ENCODE results near the gene THSD7B. TPM values are rescaled to one million over a fixed set of nuclear protein-coding genes. Genes with fewer than 3 reads are reported as not detected.

THSD7B gene
- total and polyA plus RNA-seq, 2 experiments from 2014 or later, result 0.86 to 3.8 TPM

DNA sequence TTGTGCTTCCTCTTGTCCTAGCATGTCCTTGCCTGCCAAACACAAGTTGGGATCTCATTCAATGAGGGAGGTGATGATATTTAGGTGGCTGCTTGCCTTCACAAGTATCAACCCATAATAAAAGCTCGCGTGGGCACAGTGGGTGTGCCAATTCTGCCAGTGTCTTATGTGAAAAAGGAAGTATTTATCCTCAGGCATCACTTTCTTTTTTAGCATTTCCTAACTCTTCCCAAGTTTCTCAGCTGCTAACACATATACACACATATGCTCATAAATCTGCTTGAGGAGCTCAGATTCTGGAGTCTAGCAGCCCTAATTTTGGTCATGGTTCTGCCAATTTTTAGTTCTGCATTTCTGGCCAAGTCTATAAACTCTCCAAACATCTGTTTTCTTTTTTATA lies 879.4 kb downstream of the THSD7B start:
- TF ChIP-seq EZH2 (IDR thresholded peaks at IDR 0.05; ENCODE audit: low read depth, unreplicated experiment) (no peak), CREB1 (CRISPR knock-in tag; IDR thresholded peaks at IDR 0.05; ENCODE audit: low read depth) (no peak), ZNF114 (CRISPR knock-in tag; IDR thresholded peaks at IDR 0.05) (no peak), JUNB (IDR thresholded peaks at IDR 0.05; ENCODE audit: unreplicated experiment) (no peak), STAT1 (IDR thresholded peaks at IDR 0.05; ENCODE audit: unreplicated experiment) (no peak), POLR2AphosphoS5 (IDR thresholded peaks at IDR 0.05; ENCODE audit: low read depth) (no peak), ZNF331 (CRISPR knock-in tag; IDR thresholded peaks at IDR 0.05; ENCODE audit: low read depth) (no peak), NANOG (IDR thresholded peaks at IDR 0.05; ENCODE audit: borderline replicate concordance) (no peak), EZH2phosphoT487 (IDR thresholded peaks at IDR 0.05; ENCODE audit: unreplicated experiment) (no peak)
- TF ChIP-seq, protein P1, sequence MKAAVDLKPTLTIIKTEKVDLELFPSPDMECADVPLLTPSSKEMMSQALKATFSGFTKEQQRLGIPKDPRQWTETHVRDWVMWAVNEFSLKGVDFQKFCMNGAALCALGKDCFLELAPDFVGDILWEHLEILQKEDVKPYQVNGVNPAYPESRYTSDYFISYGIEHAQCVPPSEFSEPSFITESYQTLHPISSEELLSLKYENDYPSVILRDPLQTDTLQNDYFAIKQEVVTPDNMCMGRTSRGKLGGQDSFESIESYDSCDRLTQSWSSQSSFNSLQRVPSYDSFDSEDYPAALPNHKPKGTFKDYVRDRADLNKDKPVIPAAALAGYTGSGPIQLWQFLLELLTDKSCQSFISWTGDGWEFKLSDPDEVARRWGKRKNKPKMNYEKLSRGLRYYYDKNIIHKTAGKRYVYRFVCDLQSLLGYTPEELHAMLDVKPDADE (IDR thresholded peaks at IDR 0.05), result no peak
- TF ChIP-seq, protein P2, sequence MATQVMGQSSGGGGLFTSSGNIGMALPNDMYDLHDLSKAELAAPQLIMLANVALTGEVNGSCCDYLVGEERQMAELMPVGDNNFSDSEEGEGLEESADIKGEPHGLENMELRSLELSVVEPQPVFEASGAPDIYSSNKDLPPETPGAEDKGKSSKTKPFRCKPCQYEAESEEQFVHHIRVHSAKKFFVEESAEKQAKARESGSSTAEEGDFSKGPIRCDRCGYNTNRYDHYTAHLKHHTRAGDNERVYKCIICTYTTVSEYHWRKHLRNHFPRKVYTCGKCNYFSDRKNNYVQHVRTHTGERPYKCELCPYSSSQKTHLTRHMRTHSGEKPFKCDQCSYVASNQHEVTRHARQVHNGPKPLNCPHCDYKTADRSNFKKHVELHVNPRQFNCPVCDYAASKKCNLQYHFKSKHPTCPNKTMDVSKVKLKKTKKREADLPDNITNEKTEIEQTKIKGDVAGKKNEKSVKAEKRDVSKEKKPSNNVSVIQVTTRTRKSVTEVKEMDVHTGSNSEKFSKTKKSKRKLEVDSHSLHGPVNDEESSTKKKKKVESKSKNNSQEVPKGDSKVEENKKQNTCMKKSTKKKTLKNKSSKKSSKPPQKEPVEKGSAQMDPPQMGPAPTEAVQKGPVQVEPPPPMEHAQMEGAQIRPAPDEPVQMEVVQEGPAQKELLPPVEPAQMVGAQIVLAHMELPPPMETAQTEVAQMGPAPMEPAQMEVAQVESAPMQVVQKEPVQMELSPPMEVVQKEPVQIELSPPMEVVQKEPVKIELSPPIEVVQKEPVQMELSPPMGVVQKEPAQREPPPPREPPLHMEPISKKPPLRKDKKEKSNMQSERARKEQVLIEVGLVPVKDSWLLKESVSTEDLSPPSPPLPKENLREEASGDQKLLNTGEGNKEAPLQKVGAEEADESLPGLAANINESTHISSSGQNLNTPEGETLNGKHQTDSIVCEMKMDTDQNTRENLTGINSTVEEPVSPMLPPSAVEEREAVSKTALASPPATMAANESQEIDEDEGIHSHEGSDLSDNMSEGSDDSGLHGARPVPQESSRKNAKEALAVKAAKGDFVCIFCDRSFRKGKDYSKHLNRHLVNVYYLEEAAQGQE (IDR thresholded peaks at IDR 0.05; ENCODE audit: unreplicated experiment), result no peak
- TF ChIP-seq, protein P3, sequence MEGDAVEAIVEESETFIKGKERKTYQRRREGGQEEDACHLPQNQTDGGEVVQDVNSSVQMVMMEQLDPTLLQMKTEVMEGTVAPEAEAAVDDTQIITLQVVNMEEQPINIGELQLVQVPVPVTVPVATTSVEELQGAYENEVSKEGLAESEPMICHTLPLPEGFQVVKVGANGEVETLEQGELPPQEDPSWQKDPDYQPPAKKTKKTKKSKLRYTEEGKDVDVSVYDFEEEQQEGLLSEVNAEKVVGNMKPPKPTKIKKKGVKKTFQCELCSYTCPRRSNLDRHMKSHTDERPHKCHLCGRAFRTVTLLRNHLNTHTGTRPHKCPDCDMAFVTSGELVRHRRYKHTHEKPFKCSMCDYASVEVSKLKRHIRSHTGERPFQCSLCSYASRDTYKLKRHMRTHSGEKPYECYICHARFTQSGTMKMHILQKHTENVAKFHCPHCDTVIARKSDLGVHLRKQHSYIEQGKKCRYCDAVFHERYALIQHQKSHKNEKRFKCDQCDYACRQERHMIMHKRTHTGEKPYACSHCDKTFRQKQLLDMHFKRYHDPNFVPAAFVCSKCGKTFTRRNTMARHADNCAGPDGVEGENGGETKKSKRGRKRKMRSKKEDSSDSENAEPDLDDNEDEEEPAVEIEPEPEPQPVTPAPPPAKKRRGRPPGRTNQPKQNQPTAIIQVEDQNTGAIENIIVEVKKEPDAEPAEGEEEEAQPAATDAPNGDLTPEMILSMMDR (conservative IDR thresholded peaks at IDR 0.05; ENCODE audit: low read depth in 2 of 2), result no peak
- TF ChIP-seq, protein P4, sequence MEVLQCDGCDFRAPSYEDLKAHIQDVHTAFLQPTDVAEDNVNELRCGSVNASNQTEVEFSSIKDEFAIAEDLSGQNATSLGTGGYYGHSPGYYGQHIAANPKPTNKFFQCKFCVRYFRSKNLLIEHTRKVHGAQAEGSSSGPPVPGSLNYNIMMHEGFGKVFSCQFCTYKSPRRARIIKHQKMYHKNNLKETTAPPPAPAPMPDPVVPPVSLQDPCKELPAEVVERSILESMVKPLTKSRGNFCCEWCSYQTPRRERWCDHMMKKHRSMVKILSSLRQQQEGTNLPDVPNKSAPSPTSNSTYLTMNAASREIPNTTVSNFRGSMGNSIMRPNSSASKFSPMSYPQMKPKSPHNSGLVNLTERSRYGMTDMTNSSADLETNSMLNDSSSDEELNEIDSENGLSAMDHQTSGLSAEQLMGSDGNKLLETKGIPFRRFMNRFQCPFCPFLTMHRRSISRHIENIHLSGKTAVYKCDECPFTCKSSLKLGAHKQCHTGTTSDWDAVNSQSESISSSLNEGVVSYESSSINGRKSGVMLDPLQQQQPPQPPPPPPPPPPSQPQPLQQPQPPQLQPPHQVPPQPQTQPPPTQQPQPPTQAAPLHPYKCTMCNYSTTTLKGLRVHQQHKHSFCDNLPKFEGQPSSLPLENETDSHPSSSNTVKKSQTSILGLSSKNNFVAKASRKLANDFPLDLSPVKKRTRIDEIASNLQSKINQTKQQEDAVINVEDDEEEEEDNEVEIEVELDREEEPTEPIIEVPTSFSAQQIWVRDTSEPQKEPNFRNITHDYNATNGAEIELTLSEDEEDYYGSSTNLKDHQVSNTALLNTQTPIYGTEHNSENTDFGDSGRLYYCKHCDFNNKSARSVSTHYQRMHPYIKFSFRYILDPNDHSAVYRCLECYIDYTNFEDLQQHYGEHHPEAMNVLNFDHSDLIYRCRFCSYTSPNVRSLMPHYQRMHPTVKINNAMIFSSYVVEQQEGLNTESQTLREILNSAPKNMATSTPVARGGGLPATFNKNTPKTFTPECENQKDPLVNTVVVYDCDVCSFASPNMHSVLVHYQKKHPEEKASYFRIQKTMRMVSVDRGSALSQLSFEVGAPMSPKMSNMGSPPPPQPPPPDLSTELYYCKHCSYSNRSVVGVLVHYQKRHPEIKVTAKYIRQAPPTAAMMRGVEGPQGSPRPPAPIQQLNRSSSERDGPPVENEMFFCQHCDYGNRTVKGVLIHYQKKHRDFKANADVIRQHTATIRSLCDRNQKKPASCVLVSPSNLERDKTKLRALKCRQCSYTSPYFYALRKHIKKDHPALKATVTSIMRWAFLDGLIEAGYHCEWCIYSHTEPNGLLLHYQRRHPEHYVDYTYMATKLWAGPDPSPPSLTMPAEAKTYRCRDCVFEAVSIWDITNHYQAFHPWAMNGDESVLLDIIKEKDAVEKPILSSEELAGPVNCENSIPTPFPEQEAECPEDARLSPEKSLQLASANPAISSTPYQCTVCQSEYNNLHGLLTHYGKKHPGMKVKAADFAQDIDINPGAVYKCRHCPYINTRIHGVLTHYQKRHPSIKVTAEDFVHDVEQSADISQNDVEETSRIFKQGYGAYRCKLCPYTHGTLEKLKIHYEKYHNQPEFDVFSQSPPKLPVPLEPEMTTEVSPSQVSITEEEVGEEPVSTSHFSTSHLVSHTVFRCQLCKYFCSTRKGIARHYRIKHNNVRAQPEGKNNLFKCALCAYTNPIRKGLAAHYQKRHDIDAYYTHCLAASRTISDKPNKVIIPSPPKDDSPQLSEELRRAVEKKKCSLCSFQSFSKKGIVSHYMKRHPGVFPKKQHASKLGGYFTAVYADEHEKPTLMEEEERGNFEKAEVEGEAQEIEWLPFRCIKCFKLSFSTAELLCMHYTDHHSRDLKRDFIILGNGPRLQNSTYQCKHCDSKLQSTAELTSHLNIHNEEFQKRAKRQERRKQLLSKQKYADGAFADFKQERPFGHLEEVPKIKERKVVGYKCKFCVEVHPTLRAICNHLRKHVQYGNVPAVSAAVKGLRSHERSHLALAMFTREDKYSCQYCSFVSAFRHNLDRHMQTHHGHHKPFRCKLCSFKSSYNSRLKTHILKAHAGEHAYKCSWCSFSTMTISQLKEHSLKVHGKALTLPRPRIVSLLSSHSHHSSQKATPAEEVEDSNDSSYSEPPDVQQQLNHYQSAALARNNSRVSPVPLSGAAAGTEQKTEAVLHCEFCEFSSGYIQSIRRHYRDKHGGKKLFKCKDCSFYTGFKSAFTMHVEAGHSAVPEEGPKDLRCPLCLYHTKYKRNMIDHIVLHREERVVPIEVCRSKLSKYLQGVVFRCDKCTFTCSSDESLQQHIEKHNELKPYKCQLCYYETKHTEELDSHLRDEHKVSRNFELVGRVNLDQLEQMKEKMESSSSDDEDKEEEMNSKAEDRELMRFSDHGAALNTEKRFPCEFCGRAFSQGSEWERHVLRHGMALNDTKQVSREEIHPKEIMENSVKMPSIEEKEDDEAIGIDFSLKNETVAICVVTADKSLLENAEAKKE (CRISPR knock-in tag; IDR thresholded peaks at IDR 0.05), result no peak
- no peaks in the 10 kb centered on the region for H3F3A ChIP-seq (replicated peaks; ENCODE audit: low read depth)
- no peaks in the 10 kb centered on the region for H3K9me3 Mint-ChIP-seq
- no peaks in the 10 kb centered on the region for H3K4me1 ChIP-seq (ENCODE audit: insufficient read depth)
- H3K9me2 ChIP-seq (ENCODE audit: insufficient read depth), result no peaks in the 10 kb centered on the region
- H3K27ac Mint-ChIP-seq, result no peak overlapping the region
- no peak overlapping the region for H3K4me2 ChIP-seq
- H3K27ac ChIP-seq (ENCODE audit: low read depth), result no peak overlapping the region
- no peak for ATAC-seq
- H3K4me3 Mint-ChIP-seq, result no peak overlapping the region
- peaks cover 2% of the 10 kb centered on the region for H3K27me3 Mint-ChIP-seq (ENCODE audit: insufficient read depth, low read depth, poor library complexity)
- no peaks in the 10 kb centered on the region for H3K27me3 ChIP-seq (ENCODE audit: insufficient read depth)
- H4K20me1 ChIP-seq (replicated peaks; ENCODE audit: insufficient read depth), result no peaks in the 10 kb centered on the region
- H3K36me3 ChIP-seq (ENCODE audit: insufficient read depth), result no peaks in the 10 kb centered on the region
- no peak overlapping the region for H3K4me3 ChIP-seq
- H3K79me2 ChIP-seq (replicated peaks; ENCODE audit: insufficient read depth), result no peaks in the 10 kb centered on the region
- no peak for DNase-seq (ENCODE audit: low spot score)
- H3K4me1 Mint-ChIP-seq, result no peaks in the 10 kb centered on the region
- H3K36me3 Mint-ChIP-seq (ENCODE audit: low read depth), result no peaks in the 10 kb centered on the region
- no peak overlapping the region for H2AFZ ChIP-seq
